HG03469 (cell line): ENCODE data around the gene INTS6.

ENCODE experiments used
- ATAC-seq: cut with Tn5 transposase; IDR thresholded peaks from one replicate; pipeline ENCODE4 v1.9.1; 2021; ENCODE audit warnings: mild to moderate bottlenecking, moderate library complexity, moderate number of reproducible peaks; ENCODE audit not compliant: unreplicated experiment

INTS6 gene

GRCh38 chr13:51347099-51347498 is 105.7 kb downstream of the INTS6 start:
- ATAC-seq = no peak

DNA sequence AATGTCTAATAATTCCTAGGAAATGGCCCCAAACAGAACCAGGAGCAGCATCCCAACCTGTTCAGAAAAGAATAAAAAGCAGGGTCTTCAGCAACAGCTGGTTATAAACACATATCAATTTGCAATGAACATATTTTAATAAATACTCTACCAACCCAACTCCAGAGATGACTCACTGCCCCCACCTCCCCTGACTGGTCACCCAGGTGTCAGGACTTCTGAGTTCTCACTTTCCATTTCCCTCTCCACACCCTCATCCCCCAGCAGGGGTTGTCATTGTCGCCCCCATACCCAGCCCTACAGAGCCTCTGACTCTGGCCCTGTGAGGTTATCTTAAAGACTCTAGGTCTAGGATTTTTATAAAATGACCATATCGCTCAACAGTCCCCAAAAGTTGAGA is 106.4 kb downstream of the INTS6 start:
- ATAC-seq = no peak

DNA sequence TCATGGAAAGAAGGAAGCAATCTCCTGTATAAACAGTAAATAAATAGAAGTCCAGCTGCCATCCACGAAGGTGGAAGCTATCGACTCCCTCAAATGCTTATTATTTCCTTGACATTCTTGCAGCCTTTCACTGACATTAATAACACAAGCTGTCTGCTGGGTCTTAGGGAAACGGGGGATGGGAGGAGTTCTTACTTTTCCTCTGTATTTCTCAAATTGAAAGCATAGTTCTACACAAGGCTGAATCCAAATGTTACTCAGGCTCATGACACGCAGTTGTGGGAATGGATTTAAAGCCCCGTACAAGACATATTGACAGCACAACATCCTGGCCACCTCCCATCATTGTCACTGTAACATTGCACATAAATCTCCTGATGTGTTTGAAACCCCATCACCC is 109.4 kb downstream of the INTS6 start:
- no peak for ATAC-seq

GRCh38 chr13:51342706-51343105 is 110.1 kb downstream of the INTS6 start:
- ATAC-seq = no peak

- no peak for ATAC-seq
Observed at GRCh38 chr13:51341791-51342190, 111.0 kb downstream of the INTS6 start.

GRCh38 chr13:51341232-51341631 is 111.6 kb downstream of the INTS6 start:
- ATAC-seq = no peak

DNA sequence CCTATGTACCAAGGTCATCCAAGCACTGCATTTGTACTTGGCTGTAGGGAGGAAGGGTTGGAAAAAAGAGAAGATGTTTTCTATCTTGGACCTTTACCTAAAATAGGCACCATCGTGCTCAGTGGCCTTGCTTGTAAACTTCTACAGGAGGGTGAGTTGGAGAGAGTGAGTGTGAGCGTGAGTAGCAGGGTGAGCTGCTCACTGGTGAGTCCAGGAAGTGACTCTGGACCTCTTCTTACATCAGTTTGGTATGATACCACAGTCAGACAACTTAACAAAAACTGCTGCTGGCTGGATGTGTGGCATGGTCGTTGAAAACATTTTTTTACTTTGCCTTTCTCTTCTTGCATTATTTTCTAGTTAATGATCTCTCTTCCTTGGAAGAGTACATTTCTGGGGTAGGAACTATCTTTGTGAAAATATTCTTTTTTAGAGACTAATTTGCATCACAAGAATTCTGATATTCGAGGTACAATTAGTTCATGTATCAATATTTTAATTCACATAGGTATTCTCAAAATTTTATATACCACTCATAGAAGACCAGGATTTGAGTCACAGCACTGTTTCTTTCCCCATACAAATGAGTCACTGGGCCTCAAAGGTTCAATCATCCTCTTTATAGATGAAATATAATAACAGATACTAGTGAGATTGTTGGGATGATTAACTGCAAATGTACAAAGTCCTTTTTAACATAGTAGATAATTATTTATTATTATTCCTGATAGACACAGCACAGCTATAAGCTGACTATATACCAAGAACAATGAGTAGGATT is 112.7 kb downstream of the INTS6 start:
- no peak for ATAC-seq

- no peak for ATAC-seq
Observed at GRCh38 chr13:51339354-51339753, 113.5 kb downstream of the INTS6 start, which contains the start of gene SERPINE3. SERPINE3 (plus strand) TSS chr13:51339691; CDS start chr13:51341092, 1,401 bp downstream.

- ATAC-seq = no peak
Observed at GRCh38 chr13:51336746-51337145, 116.1 kb downstream of the INTS6 start.

GRCh38 chr13:51333826-51334225 is 119.0 kb downstream of the INTS6 start:
- no peak for ATAC-seq

DNA sequence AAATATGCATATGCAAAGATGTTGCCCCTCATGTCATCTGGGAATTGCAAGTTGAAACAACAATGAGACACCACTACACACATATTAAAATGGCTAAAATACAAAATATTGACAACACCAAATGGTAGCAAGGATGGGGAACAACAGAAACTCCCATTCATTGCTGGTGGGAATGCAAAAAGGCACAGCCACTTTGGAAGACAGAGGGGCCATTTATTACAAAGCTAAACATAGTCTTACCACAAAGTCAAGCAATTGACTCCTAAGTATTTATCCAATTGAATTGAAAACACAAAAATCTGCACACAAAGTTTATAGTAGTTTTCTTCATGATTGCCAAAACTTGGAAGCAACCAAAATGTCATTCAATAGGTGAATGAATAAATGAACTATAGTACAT is 119.4 kb downstream of the INTS6 start:
- ATAC-seq = no peak

DNA sequence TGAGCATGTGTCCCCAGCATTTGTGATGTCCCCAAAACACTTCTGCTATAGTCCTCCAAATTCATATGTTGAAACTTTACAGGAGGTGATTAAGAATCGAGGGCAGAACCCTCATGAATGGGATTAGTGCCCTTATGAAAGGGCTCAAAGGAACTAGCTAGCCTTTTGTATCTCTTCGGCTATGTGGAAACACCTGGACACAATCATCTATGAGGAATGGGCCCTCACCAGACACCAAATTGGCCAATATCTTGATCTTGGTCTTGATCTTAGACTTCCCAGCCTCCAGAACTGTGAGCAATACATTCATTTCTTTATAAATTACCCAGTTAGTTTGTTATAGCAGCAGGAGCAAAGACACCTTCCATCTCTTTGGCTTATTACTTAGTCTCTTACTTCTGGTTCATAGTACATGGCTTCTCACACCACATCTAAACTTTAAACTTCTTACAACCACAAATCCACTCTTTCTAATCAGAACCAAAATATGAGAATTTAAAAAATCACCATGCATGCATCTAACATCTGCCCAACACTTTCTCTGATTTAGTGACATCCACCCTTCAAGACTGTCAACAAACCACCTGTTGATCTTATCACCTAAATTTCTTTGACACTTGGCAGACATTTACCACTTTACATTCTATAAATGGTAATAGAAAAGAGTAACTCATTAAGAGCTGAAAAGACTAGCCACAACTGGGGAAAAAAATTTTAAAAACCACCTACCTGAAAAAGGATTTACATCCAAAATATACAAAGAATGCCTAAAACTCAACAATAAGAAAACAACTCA is 120.1 kb downstream of the INTS6 start:
- no peak for ATAC-seq

GRCh38 chr13:51331354-51331861 is 121.4 kb downstream of the INTS6 start:
- ATAC-seq = no peak

- no peak for ATAC-seq
Observed at GRCh38 chr13:51330791-51331190, 122.0 kb downstream of the INTS6 start.

GRCh38 chr13:51329606-51330005 is 123.2 kb downstream of the INTS6 start:
- ATAC-seq = no peak

GRCh38 chr13:51328488-51328887 is 124.3 kb downstream of the INTS6 start:
- no peak for ATAC-seq

- ATAC-seq = no peak
Observed at GRCh38 chr13:51327961-51328360, 124.9 kb downstream of the INTS6 start.

DNA sequence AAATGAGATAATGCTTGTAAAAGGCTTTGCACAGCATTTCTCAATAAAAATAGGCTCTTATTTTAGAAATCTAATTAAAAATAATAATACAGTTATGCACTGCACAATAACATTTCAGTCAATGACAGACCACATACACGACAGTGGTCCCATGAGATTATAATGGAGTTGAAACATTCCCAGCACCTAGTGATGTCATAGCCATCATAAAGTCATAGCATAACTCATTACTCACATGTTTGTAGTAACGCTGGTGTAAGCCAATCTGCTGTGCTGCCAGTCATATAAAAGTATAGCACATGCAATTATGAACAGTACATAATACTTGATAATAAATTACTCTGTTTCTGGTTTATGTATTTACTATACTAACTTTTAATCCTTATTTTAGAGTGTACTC is 126.1 kb downstream of the INTS6 start:
- no peak for ATAC-seq

DNA sequence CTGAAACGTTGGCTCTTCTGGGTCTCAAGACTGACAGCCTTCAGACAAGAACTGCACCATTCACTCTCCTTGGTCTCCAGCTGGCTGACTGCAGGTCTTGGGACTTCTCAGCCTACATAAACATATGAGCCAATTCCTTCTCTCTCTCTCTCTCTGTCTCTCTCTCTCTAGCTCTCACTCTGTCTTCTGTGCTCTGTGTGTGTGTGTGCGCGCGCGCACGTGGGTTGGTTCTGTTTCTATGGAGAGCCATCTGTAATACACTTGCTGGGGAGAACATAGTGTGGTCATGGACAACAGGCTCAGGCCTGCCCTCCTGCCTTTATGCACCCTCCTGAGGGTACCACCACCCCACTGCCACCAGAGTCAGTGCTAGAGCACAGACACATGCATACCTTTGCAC is 127.0 kb downstream of the INTS6 start:
- ATAC-seq = no peak

DNA sequence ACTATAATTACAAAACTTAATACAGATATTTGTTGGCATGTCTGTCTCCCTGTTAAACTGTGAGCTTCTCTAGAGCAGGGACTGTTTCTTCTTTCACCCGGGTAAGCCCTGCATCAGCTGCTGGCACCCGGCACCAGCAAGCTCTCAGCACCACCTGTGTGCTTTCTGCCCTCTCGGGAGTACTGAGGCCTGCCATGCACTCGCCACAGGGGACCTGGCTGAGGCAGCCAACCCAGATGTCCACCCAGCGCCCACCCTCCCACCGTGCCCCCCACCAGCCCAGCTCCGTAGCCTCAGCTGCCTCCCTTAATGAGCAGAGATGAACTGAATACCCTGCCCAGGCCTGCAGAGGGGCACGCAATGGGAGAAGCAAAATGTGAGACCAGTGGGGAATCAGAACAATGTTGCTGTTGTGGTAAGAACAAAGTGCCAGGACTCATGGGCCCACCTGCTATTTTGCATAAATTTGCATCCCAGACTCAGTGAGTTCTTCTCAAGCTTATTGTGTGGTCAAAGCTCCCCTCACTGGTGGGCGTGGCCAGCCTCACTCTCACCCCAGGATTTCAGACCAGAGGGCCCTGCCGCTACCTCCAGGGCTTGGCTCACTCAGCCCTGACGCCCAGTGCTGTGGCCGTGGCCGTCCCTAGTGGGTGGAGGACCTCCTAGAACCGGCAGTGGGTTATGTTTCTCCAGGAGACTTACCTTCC is 128.0 kb downstream of the INTS6 start:
- no peak for ATAC-seq

DNA sequence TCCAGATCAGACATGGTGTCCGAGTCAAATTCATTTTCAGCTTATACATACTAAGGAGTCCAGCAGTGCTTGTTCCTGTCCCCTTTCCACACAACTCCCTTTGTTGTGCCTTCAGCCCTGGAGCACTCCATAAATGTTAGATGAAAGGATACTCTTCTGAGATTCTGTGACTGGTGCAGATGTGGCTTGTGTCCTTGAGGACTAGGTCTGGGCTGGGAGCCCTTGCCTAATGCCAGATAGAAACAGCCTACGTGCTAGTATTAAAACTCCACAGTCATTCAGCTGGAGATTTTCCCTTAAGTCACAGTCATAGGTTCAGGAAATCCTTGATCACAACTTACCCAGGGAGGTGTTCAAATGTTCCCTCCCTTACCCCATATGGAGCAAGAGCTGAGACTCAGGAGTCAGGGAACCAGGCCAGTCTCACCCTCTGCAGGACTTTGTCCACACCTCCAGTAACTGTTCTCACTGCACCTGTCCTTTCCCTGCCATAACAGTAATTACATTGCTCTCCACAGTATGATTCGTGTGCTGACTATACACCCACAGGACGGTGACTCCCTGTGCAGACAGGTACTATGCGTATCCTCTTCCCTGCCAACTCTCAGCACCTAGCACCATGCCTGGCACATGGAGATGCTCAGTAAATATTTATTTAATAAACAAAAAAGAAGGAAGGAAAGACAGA is 128.9 kb downstream of the INTS6 start:
- no peak for ATAC-seq
